HCT116 (cell line): Measurements from ENCODE around the gene TLR5. TPM values are rescaled to one million over a fixed set of nuclear protein-coding genes. Genes with fewer than 3 reads are reported as not detected.
A peak's percentile ranks its signal among the peaks of the same experiment; 100 is the strongest.

ENCODE experiments used
- ATAC-seq: fragments of 200-7000 bp; cut with Tn5 transposase; 2 replicates; pipeline ENCODE4 v1.9.1; 2020; ENCODE audit warnings: mild to moderate bottlenecking, moderate library complexity
- BruUV-seq: library from RNA; stranded (reverse); fragments of 400-500 nt; replicated peaks from 2 replicates; lab custom pipeline; 2021; lab: Mats Ljungman, UMichigan
- CTCF ChIA-PET: fragments of 300-600 bp; sonication (Branson Sonifier 250); formaldehyde crosslinking; loops from one replicate; lab custom pipeline; 2021; ENCODE audit warnings: antibody characterized with exemption; lab: Charles Lee
- POLR2A ChIA-PET: fragments of 300-600, 350-600 bp; sonication (Branson Sonifier 250); formaldehyde crosslinking; loops from one replicate; lab custom pipeline; 2021; ENCODE audit warnings: antibody characterized with exemption; lab: Charles Lee
- RAD21 ChIA-PET, 2 experiments: fragments of 300-600 bp; sonication (Branson Sonifier 250); formaldehyde crosslinking; loops; one replicate each; lab custom pipeline; 2023; ENCODE audit warnings: low total read pairs in 2 of 2; ENCODE audit not compliant: uncharacterized antibody in 2 of 2, unreplicated experiment in 2 of 2, low non-redundant PET in 1 of 2; lab: Charles Lee
- DNase-seq: peaks from one replicate; pipeline ENCODE4 v3.0.0-alpha.2; 2010; ENCODE audit warnings: low read depth, low spot score
- H2AFZ ChIP-seq: fragments of 200-600 bp; shearing (Covaris generic), sonication (generic); 2 replicates; pipeline ENCODE4 v1.6.1; 2017; ENCODE audit warnings: low read depth, mixed run types, mixed read lengths, antibody characterized with exemption, low read length; ENCODE audit not compliant: poor library complexity, severe bottlenecking
- H3K27ac ChIP-seq: 2 replicates; pipeline ENCODE4 v1.5.1; 2012; ENCODE audit warnings: low read depth, low read length
- H3K27me3 ChIP-seq: fragments of 200-600 bp; sonication (generic); 2 replicates; pipeline ENCODE4 v1.6.1; 2016; ENCODE audit warnings: mixed run types, low read length, mixed read lengths; ENCODE audit not compliant: insufficient read depth
- H3K36me3 ChIP-seq, 2 experiments: fragments of 200-500 bp in 1 of 2; fragments of 200-600 bp in 1 of 2; sonication (Bioruptor generic) in 1 of 2; sonication (generic) in 1 of 2; 2 replicates each; pipeline versions ENCODE4 v1.5.1 to v1.6.1; 2014 to 2016; ENCODE audit warnings: low read length in 2 of 2, inconsistent platforms in 1 of 2, mixed read lengths in 1 of 2, mixed run types in 1 of 2; ENCODE audit not compliant: insufficient read depth in 2 of 2, control insufficient read depth in 1 of 2
- H3K4me1 ChIP-seq, 2 experiments: fragments of 200-600 bp in 1 of 2; sonication (generic) in 1 of 2; 2 replicates each; pipeline versions ENCODE4 v1.5.1 to v1.6.1; 2012 to 2017; ENCODE audit warnings: low read length in 2 of 2, inconsistent platforms in 1 of 2, mild to moderate bottlenecking in 1 of 2, mixed read lengths in 1 of 2, mixed run types in 1 of 2, moderate library complexity in 1 of 2; ENCODE audit not compliant: insufficient read depth in 2 of 2, control insufficient read depth in 1 of 2
- H3K4me2 ChIP-seq: fragments of 200-600 bp; sonication (generic); 2 replicates; pipeline ENCODE4 v1.6.1; 2017; ENCODE audit warnings: mixed run types, low read length, mixed read lengths
- H3K4me3 ChIP-seq, 2 experiments: fragments of 200-600 bp in 1 of 2; sonication (generic) in 1 of 2; replicated peaks in 1 of 2; 2 replicates each; pipeline ENCODE4 v1.5.1; 2011 to 2016; ENCODE audit warnings: low read length in 2 of 2, control low read depth in 1 of 2, low read depth in 1 of 2, mild to moderate bottlenecking in 1 of 2, mixed read lengths in 1 of 2, mixed run types in 1 of 2
- H3K79me2 ChIP-seq: fragments of 200-600 bp; sonication (generic); 2 replicates; pipeline ENCODE4 v1.6.1; 2017; ENCODE audit warnings: mild to moderate bottlenecking, mixed run types, low read length, moderate library complexity, mixed read lengths; ENCODE audit not compliant: insufficient read depth
- H3K9ac ChIP-seq: fragments of 200-600 bp; sonication (generic); 2 replicates; pipeline ENCODE4 v1.6.1; 2016; ENCODE audit warnings: low read length, mixed read lengths
- H3K9me2 ChIP-seq: fragments of 200-600 bp; sonication (generic), shearing (Covaris generic); 2 replicates; pipeline ENCODE4 v1.6.1; 2017; ENCODE audit warnings: mixed run types, mild to moderate bottlenecking, moderate library complexity; ENCODE audit not compliant: insufficient read depth
- H3K9me3 ChIP-seq, 2 experiments: fragments of 200-500 bp in 1 of 2; fragments of 200-600 bp in 1 of 2; sonication (Bioruptor generic) in 1 of 2; sonication (generic) in 1 of 2; 2 replicates each; pipeline ENCODE4 v1.6.1; 2014 to 2017; ENCODE audit warnings: low read length in 2 of 2, mixed read lengths in 2 of 2, inconsistent platforms in 1 of 2, low read depth in 1 of 2, mild to moderate bottlenecking in 1 of 2, mixed run types in 1 of 2, moderate library complexity in 1 of 2; ENCODE audit not compliant: control insufficient read depth in 1 of 2, insufficient read depth in 1 of 2
- H4K20me1 ChIP-seq: fragments of 200-600 bp; sonication (generic), shearing (Covaris generic); 2 replicates; pipeline ENCODE4 v1.6.1; 2017; ENCODE audit warnings: mixed run types, mild to moderate bottlenecking, moderate library complexity; ENCODE audit not compliant: insufficient read depth
- FOSL1 ChIP-seq: IDR thresholded peaks from 2 replicates; pipeline ENCODE4 v1.6.1; 2012; ENCODE audit warnings: low read depth
- JUND ChIP-seq: IDR thresholded peaks from 2 replicates; pipeline ENCODE4 v1.6.1; 2012
- POLR2AphosphoS5 ChIP-seq: IDR thresholded peaks from 2 replicates; pipeline ENCODE4 v1.6.1; 2011; ENCODE audit warnings: mild to moderate bottlenecking, low read depth, low read length, moderate library complexity
- SP1 ChIP-seq: IDR thresholded peaks from 2 replicates; pipeline ENCODE4 v1.6.1; 2012; ENCODE audit warnings: low read depth
- intact Hi-C: fragments of 100-400 bp; cut with micrococcal nuclease; formaldehyde crosslinking; loops from 2 replicates; pipeline ENCODE4 v1.10.0; 2022
- total RNA-seq: library from RNA; stranded (reverse); gene quantifications from one replicate; pipeline ENCODE4 v1.2.1, GENCODE V29; 2021; ENCODE audit not compliant: unreplicated experiment
- TF ChIP-seq, protein P1 (sequence below): IDR thresholded peaks from 2 replicates; pipeline ENCODE4 v1.6.1; 2012; ENCODE audit warnings: low read depth
- TF ChIP-seq, protein P2 (sequence below): IDR thresholded peaks from 2 replicates; pipeline ENCODE4 v1.6.1; 2012
- TF ChIP-seq, protein P3 (sequence below): IDR thresholded peaks from 2 replicates; pipeline ENCODE4 v1.6.1; 2011; ENCODE audit warnings: mild to moderate bottlenecking, low read length, moderate library complexity; ENCODE audit not compliant: insufficient replicate concordance; ENCODE audit errors: extremely low read depth

Gene TLR5
- total RNA-seq, 1 experiment from 2014 or later, result 1.2 TPM

DNA sequence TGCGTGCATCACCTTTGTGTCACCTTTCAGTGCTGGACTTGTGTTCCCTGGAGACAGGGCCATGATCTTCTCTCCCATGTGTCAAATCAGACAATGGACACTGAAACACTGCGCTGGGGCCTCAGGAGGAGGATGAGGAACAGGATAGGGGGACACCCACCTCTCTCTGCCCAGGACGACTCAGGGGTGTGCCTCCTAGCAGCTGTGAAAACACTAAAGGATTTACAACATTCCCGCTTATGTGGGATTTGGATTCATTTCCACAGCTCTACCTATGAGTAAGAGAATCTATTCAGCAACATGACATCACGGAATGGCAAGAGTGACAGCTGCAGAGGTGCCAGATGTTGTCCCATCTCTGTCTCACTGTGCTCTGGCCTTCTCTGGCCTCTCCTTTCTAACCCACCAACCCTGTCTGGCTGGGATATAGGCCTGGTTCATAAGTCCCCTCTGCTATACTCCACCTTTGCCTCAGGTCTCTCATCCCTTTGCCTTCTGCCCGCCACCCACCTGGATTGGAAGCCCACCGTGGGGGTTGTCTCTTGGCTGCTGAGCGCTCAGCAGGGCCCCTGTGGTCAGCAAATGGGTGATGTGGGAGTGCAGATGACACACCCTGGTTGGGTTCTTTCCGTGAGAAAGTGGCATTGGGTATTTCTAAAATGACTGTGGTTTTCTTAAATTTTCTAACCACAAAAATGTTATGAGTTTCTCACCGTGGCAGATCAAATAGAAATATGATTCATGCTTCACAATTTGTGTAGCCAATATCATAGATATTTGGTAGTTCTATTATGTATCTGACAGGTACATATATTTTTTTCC is 47.1 kb upstream of the TLR5 start:
- ChIA-PET RAD21 (no interaction called here), CTCF (no interaction called here), POLR2A (no interaction called here)
- intact Hi-C loops, result no loop called here
- no peaks in the 10 kb centered on the region for H4K20me1 ChIP-seq
- BruUV-seq, result no TSS peak
- no peak overlapping the region for H2AFZ ChIP-seq
- TF ChIP-seq POLR2AphosphoS5 (no peak), FOSL1 (peak; percentile 15; the same call in 1 of the 2 replicates), SP1 (peak; percentile 28; the same call in 1 of the 2 replicates), JUND (0 out of 2 replicates have a peak, but pooled peaks have one; percentile 33)
- TF ChIP-seq, protein P1, sequence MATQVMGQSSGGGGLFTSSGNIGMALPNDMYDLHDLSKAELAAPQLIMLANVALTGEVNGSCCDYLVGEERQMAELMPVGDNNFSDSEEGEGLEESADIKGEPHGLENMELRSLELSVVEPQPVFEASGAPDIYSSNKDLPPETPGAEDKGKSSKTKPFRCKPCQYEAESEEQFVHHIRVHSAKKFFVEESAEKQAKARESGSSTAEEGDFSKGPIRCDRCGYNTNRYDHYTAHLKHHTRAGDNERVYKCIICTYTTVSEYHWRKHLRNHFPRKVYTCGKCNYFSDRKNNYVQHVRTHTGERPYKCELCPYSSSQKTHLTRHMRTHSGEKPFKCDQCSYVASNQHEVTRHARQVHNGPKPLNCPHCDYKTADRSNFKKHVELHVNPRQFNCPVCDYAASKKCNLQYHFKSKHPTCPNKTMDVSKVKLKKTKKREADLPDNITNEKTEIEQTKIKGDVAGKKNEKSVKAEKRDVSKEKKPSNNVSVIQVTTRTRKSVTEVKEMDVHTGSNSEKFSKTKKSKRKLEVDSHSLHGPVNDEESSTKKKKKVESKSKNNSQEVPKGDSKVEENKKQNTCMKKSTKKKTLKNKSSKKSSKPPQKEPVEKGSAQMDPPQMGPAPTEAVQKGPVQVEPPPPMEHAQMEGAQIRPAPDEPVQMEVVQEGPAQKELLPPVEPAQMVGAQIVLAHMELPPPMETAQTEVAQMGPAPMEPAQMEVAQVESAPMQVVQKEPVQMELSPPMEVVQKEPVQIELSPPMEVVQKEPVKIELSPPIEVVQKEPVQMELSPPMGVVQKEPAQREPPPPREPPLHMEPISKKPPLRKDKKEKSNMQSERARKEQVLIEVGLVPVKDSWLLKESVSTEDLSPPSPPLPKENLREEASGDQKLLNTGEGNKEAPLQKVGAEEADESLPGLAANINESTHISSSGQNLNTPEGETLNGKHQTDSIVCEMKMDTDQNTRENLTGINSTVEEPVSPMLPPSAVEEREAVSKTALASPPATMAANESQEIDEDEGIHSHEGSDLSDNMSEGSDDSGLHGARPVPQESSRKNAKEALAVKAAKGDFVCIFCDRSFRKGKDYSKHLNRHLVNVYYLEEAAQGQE, result no peak
- TF ChIP-seq, protein P2, sequence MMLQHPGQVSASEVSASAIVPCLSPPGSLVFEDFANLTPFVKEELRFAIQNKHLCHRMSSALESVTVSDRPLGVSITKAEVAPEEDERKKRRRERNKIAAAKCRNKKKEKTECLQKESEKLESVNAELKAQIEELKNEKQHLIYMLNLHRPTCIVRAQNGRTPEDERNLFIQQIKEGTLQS, result no peak
- TF ChIP-seq, protein P3, sequence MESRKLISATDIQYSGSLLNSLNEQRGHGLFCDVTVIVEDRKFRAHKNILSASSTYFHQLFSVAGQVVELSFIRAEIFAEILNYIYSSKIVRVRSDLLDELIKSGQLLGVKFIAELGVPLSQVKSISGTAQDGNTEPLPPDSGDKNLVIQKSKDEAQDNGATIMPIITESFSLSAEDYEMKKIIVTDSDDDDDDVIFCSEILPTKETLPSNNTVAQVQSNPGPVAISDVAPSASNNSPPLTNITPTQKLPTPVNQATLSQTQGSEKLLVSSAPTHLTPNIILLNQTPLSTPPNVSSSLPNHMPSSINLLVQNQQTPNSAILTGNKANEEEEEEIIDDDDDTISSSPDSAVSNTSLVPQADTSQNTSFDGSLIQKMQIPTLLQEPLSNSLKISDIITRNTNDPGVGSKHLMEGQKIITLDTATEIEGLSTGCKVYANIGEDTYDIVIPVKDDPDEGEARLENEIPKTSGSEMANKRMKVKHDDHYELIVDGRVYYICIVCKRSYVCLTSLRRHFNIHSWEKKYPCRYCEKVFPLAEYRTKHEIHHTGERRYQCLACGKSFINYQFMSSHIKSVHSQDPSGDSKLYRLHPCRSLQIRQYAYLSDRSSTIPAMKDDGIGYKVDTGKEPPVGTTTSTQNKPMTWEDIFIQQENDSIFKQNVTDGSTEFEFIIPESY, result no peak
- peak; percentile 34 for DNase-seq
- no peak overlapping the region for H3K4me3 ChIP-seq
- no peak overlapping the region for H3K9ac ChIP-seq
- no peaks in the 10 kb centered on the region for H3K79me2 ChIP-seq
- H3K27ac ChIP-seq, result no peak overlapping the region
- peak; percentile 82 for ATAC-seq
- no peaks in the 10 kb centered on the region for H3K36me3 ChIP-seq
- H3K4me1 ChIP-seq, result peaks cover 14 to 15% of the 10 kb centered on the region in 2 experiments
- peak overlapping the region; percentile 52 for H3K4me2 ChIP-seq
- peaks cover 15% of the 10 kb centered on the region for H3K27me3 ChIP-seq
- H3K9me3 ChIP-seq, result no peaks in the 10 kb centered on the region
- no peaks in the 10 kb centered on the region for H3K9me2 ChIP-seq
